Fibroblast of lung (primary cell): ENCODE results near the gene TRAT1.

Source experiments
- CTCF ChIP-seq, 2 donors: IDR thresholded peaks in 1 of 2; conservative IDR thresholded peaks in 1 of 2; 1 replicate in 1 of 2; 2 replicates in 1 of 2; pipeline ENCODE4 v1.5.1; 2011 to 2012; ENCODE audit warnings: low read length in 2 of 2, control low read depth in 1 of 2, inconsistent platforms in 1 of 2, low read depth in 1 of 2, mild to moderate bottlenecking in 1 of 2
- EZH2 ChIP-seq: IDR thresholded peaks from 2 replicates; pipeline ENCODE4 v1.5.1; 2012; ENCODE audit warnings: low read length, control low read depth, mild to moderate bottlenecking; ENCODE audit errors: missing control alignments

DNA sequence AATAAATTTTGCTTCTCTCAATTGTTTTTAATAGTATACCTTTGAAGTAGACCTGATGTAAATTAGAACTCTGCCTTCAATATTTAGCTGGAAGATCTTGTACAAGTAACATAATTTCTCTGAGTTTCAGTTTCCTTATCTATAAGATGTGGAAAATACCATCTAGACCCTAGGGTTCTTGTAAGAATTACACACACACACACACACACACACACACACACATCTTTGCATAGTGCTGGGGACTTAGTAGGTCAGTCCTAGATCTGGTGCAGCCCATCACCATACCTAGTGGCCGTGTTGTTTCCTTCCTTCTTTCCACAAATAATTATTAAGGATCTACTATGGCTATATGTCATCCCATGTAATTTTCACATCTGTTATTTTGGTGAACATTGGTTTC lies 11.0 kb downstream of the TRAT1 start:
- TF ChIP-seq CTCF (conservative IDR thresholded peaks at IDR 0.05 in 1 of 2, IDR thresholded peaks at IDR 0.05 in 1 of 2; ENCODE audit: low read depth in 1 of 2, low read length in 2 of 2) (no peak), EZH2 (no peak)
